GM19328 (cell line): ENCODE results near the gene PELO.
"Not testable (repeated sequence)": the region's sequence is repeated elsewhere in the genome, so short reads cannot be mapped to it uniquely, and the experiment has no call there.

Source experiments
- ATAC-seq: cut with Tn5 transposase; IDR thresholded peaks from one replicate; pipeline ENCODE4 v1.9.1; 2021; ENCODE audit warnings: mild to moderate bottlenecking, moderate library complexity; ENCODE audit not compliant: unreplicated experiment

Gene PELO

GRCh38 chr5:52787600-52788504, at the start of gene PELO, which contains the start of gene ITGA1:
Gene PELO, plus strand, starts transcription at chr5:52787916. Its CDS starts 12,479 bp downstream, at chr5:52800395.
Gene ITGA1, plus strand, starts transcription at chr5:52787916. Its CDS starts 438 bp downstream, at chr5:52788354.
- ATAC-seq: peak; percentile 79

DNA sequence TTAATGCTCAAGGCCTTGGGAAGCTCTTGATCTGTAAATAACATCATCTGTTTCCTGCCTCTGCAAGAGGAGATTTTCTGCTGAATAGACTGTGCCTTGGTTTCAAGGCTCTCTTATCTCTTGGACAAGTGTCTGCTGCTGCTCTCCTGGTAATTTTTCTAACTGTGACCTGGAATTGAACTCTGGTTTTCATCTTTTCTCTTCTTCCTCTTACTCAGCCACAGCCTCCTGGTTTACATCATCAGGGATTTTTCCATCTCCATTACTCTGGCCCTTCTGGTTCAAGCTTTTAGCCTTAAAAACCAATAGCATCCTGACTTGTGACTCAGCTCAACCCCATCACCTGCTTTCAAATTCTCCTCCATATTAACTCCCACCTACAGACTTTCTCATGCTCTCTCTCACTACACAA, 49.6 kb upstream of the PELO start:
- ATAC-seq: peak; percentile 47

DNA sequence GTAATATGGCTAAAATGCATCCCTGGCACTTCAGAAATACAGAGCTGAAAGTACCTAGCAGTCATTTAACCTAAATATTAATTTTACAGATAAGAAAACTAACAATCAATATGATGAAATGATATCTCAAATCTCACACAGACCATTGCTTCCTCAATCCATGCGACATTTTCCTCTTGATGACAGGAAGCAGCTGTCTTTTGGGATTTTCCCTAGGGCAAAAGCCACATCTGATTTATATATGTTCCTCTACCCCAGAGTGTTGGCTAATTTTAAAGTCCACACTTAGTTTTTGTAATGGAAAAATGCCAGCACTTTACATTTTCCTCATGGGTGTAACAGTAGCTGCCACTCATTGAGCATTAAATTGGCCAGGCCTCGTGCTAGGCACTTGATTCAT, 47.7 kb upstream of the PELO start:
- no peak for ATAC-seq

DNA sequence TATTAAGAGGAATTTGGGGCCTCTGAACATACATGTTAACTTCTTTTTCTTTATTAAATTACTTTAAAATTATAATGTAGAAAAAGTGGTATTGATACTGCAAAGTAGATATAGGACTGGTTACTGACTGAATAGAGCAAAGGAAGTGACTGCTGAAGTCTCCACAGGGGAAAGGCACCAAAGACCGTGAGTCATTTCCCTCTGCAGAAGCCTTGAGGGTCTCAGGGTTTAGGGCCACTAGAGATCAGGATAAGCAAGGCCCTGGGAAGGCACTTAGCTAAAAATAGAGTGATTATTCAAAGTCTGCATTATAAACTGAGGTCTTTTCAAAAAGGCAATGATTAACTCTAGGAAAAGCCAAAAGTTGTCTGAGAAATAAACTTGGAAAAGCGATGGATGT, 44.7 kb upstream of the PELO start:
- no peak for ATAC-seq

- ATAC-seq: no peak
These were observed 44.2 kb upstream of the PELO start for GRCh38 chr5:52743529-52743928.

GRCh38 chr5:52743970-52744369, 43.7 kb upstream of the PELO start:
- peak; percentile 66 for ATAC-seq

DNA sequence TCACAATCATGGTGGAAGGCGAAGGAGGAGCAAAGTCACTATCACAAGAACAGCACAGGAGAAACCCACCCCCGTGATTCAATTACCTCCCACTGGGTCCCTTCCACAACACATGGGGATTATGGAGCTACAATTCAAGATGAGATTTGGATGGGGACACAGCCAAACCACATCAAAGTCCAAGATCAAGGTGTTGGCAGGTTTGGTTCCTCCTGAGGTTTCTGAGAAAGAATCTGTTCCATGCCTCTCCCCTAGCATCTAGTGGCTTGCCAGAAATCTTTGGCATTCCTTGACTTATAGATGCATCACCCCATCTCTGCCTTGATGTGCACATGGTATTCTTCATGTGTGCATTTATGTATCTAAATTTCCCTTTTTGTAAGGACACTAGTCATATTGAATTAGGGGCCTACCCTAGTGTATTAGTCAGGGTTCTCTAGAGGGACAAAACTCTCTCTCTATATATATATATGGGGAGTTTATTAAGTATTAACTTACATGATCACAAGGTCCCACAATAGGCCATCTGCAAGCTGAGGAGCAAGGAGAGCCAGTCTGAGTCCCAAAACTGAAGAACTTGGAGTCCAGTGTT, 42.8 kb upstream of the PELO start:
- not testable (repeated sequence) for ATAC-seq

DNA sequence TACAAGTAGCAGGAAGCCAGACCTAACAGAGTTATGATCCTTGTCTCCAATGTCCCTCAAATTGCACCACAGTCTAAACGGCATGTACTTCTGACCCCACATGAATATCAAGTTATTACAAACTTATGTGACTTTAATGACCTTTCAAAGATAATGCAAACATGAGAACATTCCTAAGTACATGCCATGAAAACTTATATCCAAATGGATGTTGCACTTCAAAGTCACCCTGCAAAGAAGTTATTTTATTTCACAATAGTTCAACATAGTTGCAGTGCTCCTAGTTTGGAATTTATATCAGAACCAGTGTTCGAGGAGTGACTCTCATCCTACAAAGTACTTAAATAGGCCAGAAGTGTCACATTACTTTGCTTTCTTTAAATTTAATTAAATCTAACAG, 41.2 kb upstream of the PELO start:
- no peak for ATAC-seq

DNA sequence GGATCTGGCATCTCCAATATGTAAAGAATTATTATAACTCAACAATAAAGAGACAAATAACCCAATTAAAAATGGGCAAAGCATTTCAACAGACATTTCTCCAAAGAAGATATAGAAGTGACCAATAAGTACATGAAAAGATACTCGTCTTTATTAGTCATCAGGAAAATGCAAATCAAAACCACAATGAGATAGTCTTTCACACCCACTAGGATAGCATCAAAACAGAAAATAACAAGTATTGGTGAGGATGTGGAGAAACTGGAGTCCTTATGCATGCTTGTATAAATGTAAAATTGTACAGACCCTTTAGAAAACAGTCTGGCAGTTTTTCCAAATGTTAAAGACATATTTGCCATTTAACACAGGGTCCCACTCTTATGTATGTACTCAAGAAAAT, 39.1 kb upstream of the PELO start:
- ATAC-seq: no peak

DNA sequence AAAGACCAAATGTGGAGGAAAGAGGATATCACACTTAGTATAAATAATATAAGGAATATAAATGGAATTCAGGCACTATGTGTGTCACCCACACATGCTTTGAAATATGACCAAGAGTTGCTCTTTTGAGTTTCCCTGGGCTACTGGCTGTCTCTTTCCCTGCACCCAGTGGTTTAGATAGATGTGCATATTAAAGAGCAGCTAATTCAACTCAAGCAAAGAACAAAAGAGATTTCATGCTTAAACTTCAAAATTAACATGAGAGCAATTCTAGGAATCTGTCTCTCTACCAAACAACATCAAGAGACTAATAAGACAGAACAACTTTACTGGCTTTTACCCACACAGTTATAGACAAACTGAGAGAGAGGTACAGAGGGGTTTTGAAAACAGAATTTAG, 38.0 kb upstream of the PELO start:
- no peak for ATAC-seq

DNA sequence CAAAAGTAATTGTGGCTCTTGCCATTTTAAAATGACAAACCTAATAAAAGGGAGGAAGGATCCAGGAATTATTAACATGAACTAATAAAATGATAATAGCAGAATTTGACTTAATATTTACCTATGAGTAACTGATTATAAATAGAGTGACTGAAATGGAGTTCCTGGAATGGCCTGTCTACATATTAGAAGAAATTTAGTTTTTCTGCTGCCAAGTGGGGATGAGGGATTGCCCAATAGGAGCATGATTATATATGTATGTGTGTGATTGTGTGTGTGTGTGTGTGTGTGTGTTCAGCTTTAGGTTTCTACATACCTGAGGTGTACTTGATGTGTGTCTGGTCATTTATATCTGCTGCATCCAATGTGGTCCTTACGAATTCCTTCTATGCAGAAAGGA, 36.6 kb upstream of the PELO start:
- no peak for ATAC-seq

DNA sequence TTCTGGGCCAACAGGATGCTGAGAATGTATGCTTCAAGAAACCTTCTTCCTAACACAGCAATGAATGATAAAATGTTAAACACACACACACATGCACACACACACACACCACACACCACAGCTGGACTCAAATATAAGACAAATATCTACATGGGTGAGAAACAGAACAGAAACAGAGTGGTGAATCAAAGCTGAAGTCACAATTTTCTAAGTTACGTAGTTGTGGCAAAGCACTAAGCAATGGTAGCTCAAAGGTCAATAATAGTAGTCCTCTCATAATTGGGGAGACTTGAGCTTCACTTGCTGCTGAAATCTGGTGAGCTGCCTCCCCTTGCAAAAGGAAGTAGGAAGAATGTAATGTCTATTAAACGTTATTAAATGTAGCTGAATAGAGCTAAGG, 33.7 kb upstream of the PELO start:
- ATAC-seq: no peak

DNA sequence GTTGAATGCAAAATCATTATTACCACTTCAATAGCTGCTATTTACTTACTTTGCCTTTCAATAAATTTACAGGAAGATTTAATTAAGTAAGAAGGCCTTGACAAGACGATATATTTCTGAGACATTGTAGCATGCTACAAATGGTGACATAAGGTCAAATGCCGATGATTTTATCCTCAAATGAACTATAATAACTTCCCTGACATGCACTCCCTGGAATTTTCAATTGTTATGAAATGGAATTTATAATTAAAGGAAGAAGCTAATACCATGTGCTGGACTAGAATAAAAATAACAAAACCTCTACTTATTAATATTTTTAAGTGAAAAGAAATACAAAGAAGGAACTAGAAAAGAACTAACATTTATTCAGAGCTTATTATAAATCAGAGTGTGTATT, 30.2 kb upstream of the PELO start:
- no peak for ATAC-seq

DNA sequence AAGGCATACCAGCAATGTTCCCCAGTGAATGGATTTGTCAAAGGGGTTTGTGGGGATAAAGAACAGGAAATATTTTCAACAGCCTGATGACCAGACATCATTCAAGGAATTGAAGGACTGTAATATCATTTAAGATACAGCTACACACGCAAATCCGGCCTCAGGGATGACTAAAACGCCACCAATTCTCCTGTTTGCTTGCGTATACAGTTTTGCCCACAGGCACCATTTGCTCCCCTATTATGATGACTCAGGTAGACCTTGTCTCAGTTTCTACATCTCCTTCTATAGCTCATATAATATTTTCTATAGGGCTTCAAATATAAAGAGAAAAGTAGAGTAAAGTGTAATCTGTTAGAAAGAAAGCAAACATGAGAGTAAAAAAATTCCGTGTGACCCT, 29.7 kb upstream of the PELO start:
- ATAC-seq: no peak

GRCh38 chr5:52759331-52759730, 28.4 kb upstream of the PELO start:
- no peak for ATAC-seq

- ATAC-seq: no peak
These were observed 26.9 kb upstream of the PELO start for GRCh38 chr5:52760695-52761366.

DNA sequence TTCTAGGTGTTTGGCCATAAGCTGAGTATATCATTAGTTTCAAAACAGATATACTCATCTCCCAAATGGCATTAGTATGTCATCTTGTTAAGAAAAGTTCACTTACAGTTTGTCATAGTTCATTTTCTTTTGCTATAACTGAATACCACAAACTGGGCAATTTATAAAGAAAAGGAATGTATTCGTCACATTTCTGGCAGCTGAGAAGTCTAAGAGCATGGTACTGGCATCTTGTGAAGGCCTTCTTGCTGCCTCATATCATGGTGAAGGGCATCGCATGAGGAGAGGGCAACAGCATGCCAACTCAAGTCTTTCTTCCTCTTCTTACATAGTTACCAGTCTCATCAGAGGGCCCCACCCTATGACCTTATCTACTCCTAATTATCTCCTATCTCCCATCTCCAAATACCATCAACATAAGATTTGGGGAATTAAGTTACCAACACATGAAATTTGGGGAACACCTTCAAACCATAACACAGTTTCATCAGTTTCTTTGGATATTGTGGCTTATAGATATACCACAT, 20.4 kb upstream of the PELO start:
- ATAC-seq: no peak

DNA sequence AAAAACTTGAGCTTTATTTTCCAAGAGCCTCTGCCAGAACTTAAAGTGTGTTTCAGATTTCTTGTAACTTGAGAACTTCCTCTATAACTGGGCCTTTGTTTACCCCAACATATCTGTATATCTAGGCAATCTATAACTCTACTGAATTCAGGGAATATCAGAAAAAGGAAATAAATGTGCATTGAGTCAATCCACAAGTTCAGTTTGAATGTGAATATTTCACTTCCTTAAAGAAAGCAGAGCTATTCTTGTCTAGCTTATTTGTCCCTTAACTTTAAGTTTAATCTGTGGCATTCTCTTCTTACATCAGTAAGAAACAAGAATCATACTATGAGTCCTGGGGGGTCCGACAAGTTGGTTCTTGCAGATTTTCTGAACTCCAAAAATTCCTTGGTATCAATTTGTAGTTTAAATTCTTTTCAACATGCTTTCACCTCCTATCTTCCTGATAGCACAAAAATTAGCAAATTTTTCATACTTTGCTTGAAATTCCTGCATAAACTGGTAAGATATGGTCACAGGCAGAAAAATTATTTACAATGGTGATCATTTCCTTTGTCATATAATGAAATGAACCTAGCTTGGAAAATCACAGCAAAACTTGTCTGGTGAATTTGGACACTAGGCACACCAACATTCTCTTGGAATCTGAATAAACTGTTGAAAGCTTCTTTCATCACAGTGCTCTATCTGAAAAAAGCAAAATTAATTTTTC, 19.8 kb upstream of the PELO start:
- ATAC-seq: no peak

DNA sequence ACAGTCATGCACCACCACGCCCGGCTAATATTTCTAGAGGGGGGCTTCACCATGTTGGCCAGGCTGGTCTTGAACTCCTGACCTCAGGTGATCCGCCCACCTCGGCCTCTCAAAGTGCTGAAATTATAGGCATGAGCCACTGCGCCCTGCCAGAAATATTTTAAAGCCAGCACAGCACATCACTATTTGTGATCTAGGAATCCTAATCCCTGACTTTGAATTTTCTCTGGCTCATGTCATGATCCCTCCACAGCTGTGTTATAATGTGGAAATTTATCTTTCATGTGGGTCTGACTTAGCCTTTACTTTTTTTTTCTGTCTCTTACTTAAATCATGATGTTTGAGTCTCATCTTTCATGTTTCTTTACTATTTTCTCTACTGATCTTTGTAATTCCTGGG, 18.7 kb upstream of the PELO start:
- ATAC-seq: no peak

DNA sequence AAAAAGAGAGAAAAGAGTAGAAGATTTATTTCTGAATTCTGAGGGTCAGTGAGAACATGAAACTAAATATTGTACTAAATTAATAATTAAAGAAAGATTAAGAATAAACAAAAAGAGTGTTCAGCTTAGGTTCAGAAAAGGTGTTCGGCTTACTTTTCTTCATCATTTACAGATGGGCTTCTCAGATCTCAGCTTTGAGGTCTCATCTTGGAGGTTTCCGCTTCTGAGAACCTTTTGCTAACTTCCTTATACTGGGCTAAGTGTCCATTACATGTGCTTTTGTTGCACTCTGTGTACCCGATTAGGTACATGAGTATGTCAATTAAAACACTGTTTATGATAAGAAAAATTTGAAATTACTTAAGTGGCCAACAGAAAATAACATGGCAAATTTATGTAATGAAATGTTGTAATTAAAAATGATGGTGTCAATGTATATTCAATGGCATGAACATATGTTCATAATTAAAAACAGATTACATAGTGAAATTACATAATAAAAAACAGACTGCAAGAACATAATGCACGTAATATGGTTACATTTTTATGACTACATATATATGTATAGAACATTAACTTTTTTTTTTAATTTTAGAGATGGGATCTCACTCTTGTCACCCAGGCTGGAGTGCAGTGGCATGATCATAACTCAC, 17.3 kb upstream of the PELO start:
- ATAC-seq: no peak
